GM12891 (cell line): ENCODE measurements around the gene PODN.

Experiments used
- DNase-seq: peaks from one replicate; pipeline ENCODE4 v3.0.0; 2011; ENCODE audit warnings: low spot score; ENCODE audit not compliant: insufficient read length
- FAIRE-seq: peaks from 2 replicates; lab custom pipeline; 2011; peaks lifted over from hg19 to GRCh38; lab: Jason Lieb, UNC
- PAX5 ChIP-seq: IDR thresholded peaks from 2 replicates; pipeline ENCODE4 v1.6.1; 2011; ENCODE audit warnings: low read length, moderate library complexity, mild to moderate bottlenecking; ENCODE audit not compliant: insufficient read depth, severe bottlenecking
- POLR2A ChIP-seq: IDR thresholded peaks from 2 replicates; pipeline ENCODE4 v1.6.1; 2011; ENCODE audit warnings: low read depth, low read length, control low read depth
- POLR2AphosphoS5 ChIP-seq: IDR thresholded peaks from 2 replicates; pipeline ENCODE4 v1.6.1; 2011; ENCODE audit warnings: low read depth, low read length, control low read depth
- POU2F2 ChIP-seq: IDR thresholded peaks from 2 replicates; pipeline ENCODE4 v1.6.1; 2011; ENCODE audit warnings: low read depth, mild to moderate bottlenecking, control low read depth, low read length, moderate library complexity
- SPI1 ChIP-seq: IDR thresholded peaks from 2 replicates; pipeline ENCODE4 v1.6.1; 2011; ENCODE audit warnings: low read depth, low read length, control low read depth
- TAF1 ChIP-seq: IDR thresholded peaks from 2 replicates; pipeline ENCODE4 v1.6.1; 2011; ENCODE audit warnings: low read depth, low read length, control low read depth

The PODN gene

GRCh38 chr1:53074313-53075154 is 12.5 kb downstream of the PODN start:
- no peak for TF ChIP-seq PAX5
- TF ChIP-seq POLR2A = no peak
- TF ChIP-seq TAF1 = no peak
- TF ChIP-seq SPI1 = no peak
- no peak for TF ChIP-seq POU2F2
- no peak for TF ChIP-seq POLR2AphosphoS5
- DNase-seq (no peak), FAIRE-seq (no peak)

GRCh38 chr1:53075206-53075605 is 13.2 kb downstream of the PODN start:
- no peak for TF ChIP-seq TAF1
- TF ChIP-seq POU2F2 = no peak
- no peak for TF ChIP-seq SPI1
- TF ChIP-seq POLR2A = no peak
- no peak for DNase-seq
- FAIRE-seq = no peak

- no peak for DNase-seq
- no peak for FAIRE-seq
- TF ChIP-seq POLR2A = no peak
- TF ChIP-seq SPI1 = no peak
- no peak for TF ChIP-seq POU2F2
- TF ChIP-seq TAF1 = no peak
- TF ChIP-seq PAX5 = no peak
- no peak for TF ChIP-seq POLR2AphosphoS5
Measured at GRCh38 chr1:53075761-53076163, 13.7 kb downstream of the PODN start.

DNA sequence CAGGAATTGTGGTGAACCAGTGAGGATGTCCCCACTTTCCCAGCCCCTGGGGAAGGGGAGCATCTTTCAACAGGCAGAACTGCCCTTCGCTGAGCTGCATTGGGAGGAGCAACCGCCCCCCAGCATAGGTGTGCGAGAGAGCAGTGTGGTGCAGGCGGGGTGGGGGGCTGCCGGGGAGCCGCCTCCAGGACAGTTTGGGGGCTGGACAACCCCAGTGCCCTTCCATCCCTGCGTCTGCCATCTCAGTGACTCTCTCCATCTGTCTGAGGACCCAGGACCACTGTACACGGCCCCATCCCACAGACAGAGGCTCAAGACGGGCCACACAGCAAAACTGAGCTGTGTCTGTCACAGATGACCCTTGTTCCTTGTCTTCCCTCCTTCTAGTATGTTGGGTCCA is 14.2 kb downstream of the PODN start:
- TF ChIP-seq TAF1 = no peak
- TF ChIP-seq POLR2A = no peak
- TF ChIP-seq PAX5 = no peak
- TF ChIP-seq SPI1 = no peak
- no peak for TF ChIP-seq POLR2AphosphoS5
- no peak for TF ChIP-seq POU2F2
- no peak for DNase-seq
- FAIRE-seq = no peak

DNA sequence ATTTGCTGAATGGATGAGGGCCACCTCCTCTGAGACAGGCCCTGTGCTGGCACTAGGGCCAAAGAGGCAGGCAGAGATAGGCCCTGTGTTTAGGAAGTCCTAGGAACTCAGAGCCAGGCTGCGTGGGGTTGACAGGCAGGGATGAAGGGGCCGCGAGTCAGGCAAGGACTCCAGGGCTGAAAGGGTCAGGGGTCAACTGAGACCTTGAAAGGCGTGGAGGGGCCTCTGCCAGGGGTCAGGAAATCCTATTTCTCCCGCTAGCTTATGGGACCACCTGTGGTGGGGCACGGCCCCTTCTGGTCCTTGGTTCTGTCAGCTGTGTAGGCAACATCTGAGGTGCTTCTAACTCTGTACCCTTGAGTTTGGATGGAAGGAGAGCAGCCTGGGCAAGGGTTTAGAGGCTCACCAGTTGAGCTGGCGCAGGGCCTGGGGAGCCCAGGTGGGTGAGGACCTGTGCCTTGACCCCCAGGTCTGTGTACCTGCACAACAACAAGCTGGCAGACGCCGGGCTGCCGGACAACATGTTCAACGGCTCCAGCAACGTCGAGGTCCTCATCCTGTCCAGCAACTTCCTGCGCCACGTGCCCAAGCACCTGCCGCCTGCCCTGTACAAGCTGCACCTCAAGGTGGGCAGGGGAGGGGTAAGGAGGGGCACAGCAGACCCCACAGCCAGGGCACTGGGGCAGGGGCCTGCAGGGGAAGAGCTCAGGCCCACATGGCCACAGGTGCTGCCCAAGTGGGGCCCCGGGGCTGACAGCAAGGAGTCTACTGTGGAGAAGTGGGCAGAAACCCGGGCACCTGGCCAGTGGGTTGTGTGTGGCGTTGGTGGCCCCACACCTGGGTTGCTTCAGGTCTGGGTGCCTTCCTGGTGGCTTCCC is 14.9 kb downstream of the PODN start:
- DNase-seq (no peak), FAIRE-seq (no peak)
- TF ChIP-seq POU2F2 (no peak), SPI1 (no peak), PAX5 (no peak), POLR2A (no peak), POLR2AphosphoS5 (no peak), TAF1 (no peak)

DNA sequence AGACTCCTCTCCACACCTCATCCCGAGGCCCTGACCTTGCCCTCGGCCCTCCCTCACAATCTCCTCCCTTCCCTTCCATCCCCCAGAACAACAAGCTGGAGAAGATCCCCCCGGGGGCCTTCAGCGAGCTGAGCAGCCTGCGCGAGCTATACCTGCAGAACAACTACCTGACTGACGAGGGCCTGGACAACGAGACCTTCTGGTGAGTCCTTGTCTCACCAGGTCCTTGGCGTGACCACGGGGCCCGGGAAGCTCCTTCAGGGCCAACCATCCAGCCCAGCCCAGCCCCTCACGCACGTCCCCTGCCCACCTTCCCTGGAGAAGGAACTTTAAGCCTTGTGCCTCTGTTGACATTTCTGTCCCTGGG is 15.6 kb downstream of the PODN start:
- FAIRE-seq (no peak), DNase-seq (no peak)
- TF ChIP-seq POU2F2 (no peak), PAX5 (no peak), SPI1 (no peak), POLR2AphosphoS5 (no peak), TAF1 (no peak), POLR2A (no peak)

- DNase-seq (no peak), FAIRE-seq (no peak)
- no peak for TF ChIP-seq POU2F2
- no peak for TF ChIP-seq POLR2A
- no peak for TF ChIP-seq SPI1
- no peak for TF ChIP-seq TAF1
- TF ChIP-seq PAX5 = no peak
- TF ChIP-seq POLR2AphosphoS5 = no peak
Measured at GRCh38 chr1:53078333-53079101, 16.5 kb downstream of the PODN start.

- DNase-seq = no peak
- no peak for FAIRE-seq
Measured at GRCh38 chr1:53079251-53079650, 17.2 kb downstream of the PODN start.

More at GRCh38 chr1:53079251-53079650, 17.2 kb downstream of the PODN start:
- TF ChIP-seq SPI1 (no peak), PAX5 (no peak), POLR2A (no peak), POU2F2 (no peak), POLR2AphosphoS5 (no peak), TAF1 (no peak)
